HG03575 (cell line): ENCODE results near the gene AIG1.

Source experiments
- ATAC-seq: cut with Tn5 transposase; IDR thresholded peaks from one replicate; pipeline ENCODE4 v1.9.1; 2021; ENCODE audit not compliant: unreplicated experiment, insufficient number of reproducible peaks, low FRiP score; ENCODE audit errors: extremely low read depth

The AIG1 gene

DNA sequence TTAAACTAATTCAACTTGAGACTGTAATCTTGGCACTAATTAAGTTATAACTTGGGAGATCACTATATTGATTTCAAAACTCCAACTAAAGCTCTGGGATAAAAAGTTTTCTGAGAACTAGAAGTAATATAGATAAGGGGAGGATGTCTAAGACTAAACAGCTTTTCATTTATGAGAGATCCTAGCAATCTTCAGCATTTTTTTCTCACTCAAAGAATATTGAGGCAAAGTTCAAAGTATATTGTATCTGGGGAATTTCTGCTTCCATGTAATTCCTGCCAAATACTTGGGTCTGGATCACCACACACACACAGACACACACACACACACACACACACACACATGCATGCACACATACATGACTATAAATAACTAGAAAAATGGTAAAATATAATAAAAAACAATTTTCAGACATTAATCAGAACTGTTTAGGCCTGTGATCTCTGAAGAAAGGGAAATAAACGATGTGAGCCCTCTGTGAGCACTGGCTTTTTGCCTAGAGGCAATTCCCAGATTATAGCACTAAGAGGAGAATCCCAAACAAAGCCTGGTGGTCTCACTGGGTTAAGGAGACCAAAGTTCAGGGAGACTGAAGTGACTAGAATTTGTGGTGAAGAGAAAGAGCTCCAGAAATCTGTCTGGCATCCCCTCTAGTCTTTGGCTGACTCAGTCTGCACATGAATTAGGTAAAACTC is 297.0 kb downstream of the AIG1 start:
- ATAC-seq, result no peak

DNA sequence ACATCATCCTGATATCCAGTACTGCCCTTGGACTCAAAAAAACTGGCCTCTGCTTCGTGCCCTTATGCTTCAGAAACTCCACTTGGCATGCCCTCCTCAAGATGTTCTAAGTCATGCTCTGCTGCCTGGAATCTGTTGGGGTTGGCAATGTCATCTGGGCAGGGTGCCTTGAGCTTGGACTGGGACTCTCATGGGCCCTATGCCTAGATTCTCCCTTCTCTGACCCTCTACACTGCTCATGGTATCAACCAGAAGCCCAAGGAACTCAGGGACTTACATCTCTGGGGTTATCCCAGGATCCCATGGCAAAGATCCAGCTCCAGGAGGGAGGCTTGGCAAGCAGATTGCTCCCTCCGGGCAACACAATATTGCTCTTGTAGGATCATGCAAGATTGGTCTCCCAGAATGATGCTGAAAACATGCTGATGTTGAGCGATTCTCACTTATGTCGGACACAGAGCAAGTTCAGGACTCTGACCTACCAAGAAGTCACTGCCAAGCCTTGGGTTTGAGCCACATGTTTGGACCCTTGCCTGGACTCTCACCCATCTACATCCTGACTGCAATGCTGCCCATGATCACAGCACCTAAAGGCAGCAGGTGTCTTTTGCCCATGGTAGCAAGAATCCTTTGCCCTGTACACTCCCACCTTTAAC is 301.0 kb downstream of the AIG1 start:
- ATAC-seq, result no peak

DNA sequence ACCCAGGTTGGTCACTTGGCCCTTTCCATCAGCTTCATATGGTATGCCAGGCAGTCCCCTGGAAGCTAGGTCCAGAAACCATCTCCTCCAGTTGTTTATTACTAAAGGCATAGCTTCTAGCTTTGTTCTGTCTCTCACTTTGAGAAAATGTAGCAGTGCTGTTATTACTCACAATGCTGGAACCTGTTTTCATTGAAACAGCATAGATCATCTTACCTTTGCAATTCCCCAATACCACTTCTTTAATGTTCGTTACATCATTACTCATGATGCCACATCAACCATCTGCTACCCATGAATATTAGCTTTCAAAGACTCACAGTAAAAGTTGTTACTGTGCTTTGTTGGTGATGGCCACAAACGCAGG is 301.5 kb downstream of the AIG1 start:
- no peak for ATAC-seq

DNA sequence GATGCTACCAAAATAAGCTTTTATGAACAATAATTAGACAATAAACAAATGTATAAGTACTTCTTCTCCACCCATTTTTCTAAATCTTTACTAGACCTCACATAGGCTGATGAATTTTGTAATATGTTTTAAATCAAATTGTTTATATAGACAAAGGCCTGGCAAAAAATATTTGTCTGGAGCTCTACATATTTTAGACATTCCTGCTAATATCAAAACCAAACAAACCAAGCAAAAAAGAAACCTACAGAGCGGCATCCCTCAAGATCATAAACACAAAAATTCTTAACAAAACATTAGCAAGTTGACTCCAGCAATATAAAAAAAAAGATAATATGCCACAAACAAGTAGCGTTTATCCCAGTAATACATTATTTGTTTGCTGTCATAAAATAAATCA is 302.6 kb downstream of the AIG1 start:
- no peak for ATAC-seq

DNA sequence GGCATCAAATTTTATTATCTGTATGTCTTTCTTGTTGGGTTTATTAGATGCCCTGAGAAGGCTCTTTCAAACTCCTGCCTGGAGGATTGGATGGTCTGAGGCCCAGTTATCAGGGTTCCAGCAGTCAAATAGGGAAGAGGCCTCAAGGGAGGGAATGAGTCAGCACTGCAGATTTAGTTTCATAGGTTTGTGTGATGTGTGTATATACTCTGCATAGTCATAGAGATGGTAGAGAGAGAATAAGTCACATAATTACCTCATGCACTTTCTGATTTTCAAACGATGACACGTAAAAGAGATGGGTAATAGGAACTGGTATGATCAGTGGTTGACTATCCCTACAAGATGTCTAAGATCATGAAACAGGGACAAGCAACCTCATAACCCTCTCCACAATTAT is 307.7 kb downstream of the AIG1 start:
- ATAC-seq, result peak; percentile 100

DNA sequence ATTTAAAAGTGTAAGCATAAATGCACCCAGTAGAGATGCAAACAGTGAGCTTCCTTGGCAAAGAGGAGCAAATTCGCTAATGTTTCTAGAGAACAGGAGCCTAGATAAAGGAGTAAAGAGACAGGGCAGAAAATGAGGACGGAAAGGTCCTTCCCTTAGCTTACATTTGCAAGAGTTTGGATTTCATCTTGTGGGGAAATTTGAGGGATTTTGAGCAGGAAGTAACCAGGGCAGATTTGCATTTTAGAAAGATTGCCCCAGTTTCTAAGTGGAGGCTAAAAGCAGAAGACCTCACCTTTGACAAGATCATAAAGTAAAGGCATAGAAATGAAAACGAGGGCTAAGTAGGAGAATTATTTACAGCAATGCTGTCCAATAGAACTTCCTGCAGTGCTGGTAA is 309.3 kb downstream of the AIG1 start:
- ATAC-seq, result no peak

DNA sequence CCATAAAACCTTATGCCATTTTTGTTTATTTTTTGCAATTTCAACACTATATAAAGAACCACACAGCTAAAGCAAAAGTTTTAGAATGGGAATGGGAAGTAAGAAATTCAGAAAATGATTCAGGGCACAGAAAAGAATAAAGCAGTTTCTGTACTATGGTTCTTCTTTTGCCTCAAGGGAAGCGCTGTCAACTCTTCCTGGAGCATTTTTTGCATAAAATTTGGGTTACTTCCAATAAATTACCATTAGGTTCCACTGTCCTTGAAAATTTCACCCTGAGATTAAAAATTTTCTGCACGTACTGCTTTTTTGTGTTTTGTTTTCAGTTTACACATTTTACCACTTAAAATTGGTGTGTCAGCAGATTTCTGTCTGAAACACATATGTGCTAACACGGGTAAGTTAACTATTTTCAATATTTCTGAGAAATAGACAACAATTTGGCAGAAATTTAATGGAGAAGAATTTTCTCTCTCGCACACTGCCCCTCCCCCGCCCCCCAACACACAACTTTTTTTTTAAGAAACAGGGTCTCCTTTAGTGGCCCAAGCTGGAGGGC is 310.2 kb downstream of the AIG1 start:
- no peak for ATAC-seq

DNA sequence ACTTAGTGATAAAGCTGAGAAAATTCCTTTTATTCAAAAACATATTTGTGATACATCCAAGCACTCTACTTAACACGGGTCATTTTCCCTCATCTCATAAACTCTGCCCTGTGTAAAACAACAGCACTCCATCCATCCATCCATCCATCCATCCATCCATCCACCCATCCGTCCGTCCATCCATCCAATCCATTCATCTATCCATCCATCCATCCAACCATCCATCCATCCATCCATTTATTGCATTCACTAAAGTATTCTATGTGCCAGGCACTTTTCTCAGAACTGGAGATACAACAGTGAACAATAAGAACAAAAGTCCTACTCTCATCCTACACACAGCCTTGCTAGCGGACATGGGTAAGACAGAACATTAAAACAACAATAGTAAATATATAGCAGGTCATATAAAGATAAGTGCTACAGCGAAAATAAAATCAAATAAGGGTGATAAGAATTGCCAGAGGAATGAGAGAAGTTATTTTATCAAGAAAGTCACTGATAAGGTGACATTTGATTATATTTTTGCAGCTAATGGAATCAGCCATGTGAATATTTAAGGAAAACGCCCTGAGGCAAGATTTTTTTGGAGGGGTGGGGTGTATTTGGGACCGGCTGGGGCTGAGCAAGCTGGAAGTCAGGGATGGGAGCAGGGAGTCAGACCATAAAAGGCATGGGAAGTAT is 311.7 kb downstream of the AIG1 start:
- ATAC-seq, result no peak

DNA sequence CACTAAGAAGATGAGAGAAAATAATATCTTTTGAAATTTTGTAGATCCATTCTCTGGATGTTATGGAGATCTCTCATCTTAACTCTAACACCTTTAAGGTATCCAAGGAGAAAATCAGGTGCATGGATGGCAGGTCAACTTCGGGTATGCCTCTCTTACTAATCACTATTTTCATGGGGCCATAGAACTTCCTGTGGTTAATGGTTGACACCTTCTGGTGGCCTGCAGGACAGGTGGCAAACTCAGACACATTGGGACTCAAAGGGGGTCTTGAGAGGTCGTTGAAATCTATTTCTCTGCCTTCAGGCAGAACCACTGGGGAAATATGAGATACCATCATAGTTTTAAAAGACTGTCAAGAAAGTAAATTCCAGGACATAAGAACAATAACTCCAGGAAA is 313.3 kb downstream of the AIG1 start:
- no peak for ATAC-seq

DNA sequence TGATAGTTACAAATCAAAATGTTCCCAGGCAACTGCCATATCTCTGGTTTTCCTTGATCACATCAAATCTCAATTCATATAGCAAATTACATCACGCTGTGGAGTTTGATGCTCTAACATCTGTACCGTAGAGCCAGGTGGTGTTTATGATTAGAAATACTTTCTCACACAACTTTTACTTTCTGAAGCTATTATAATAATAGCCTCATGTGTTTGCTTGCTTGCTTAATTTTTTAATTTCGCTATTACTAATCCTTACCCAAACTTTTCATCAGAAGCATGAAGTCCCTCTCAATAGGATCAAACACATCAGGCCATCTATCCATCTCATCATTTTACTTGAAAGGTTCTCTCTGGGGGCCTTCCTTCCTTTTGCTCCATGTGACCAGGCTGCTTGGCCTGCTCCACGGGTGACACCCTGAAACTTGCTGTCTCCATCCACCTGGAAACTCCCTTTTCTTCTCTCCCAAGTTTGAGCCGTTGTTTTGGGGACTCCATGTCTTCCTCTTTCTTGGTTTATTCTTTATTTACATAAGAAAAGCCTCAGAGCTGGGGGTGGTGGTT is 314.4 kb downstream of the AIG1 start:
- ATAC-seq, result no peak

DNA sequence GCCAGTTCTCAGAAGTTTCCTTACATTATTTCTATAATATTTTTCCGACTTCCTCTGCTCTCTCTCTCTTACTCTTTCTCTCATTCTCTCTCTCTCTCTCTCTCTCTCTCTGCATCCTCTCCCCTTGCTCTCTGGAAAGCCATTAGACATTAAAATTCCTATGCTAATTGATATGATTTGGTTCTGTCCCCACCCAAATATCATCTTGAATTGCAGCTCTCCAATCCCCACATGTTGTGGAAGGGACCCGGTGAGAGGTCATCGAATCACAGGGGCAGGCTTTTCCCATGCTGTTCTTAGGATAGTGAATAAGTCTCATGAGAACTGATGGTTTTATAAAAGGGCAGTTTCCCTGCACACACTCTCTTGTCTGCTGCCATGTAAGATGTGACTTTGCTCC is 315.7 kb downstream of the AIG1 start:
- ATAC-seq, result no peak

DNA sequence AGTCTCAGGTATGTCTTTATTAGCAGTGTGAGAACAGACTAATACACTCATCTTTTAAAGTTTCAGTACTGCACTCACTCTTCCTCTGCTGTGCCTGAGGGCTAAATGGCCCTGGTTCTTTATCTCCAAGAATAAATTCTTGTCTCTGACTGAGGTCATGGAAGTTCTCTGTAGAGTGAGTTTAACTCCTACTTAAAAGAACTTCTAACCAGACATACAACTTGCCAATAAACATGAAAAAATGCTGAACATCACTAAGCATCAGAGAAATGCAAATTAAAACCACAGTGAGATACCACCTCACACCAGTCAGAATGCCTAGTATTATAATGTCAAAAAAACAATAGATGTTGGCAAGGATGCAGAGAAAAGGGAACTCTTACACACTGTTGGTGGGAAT is 316.2 kb downstream of the AIG1 start:
- ATAC-seq, result no peak

DNA sequence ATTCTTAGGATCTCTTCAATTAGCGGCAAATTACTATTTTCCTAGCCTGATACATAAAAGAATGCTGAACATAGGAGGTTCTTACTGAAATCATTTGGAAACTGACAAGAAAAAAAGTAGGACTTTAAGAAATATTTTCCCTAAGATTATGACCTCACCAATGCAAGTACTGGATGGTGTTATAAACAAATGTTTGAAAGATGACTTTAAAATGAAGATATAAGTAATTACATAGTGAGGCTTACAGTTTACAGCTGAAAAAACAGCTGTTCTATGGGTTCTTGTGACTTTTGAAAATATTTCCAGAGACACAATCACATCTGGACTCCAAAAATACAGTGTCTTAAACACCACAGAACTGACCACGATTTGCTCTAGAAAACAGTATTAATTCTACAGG is 324.9 kb downstream of the AIG1 start:
- no peak for ATAC-seq

DNA sequence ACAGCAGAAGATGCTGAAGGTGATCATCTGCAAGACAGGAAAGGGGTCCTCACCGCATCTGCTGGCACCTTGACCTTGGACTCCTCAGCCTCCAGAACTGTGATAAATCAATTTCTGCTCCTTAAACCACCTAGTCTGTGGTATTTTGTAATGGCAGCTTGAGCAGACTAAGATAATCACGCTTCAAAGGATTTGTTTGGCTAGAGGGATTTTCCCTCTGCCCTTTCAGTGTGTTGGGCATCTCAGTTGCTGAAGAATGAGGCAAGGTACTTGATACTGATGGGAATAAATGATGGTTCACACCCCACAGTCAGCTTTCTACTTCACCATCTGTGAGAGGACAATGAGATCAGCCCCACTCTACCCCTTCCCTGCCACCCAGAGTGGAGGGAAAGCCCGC is 329.6 kb downstream of the AIG1 start:
- ATAC-seq, result no peak
